Endodermal cell (in vitro differentiated cells): ENCODE measurements around the gene CSNK1G3. TPM values are rescaled to one million over a fixed set of nuclear protein-coding genes. Genes with fewer than 3 reads are reported as not detected.

Experiments used
- DNase-seq: peaks from one replicate; pipeline ENCODE4 v3.0.0-alpha.2; 2017
- H3K27ac ChIP-seq: 2 replicates; pipeline ENCODE4 v1.5.1; 2013; ENCODE audit warnings: mild to moderate bottlenecking, low read depth, low read length, moderate library complexity
- H3K27me3 ChIP-seq: 2 replicates; pipeline ENCODE4 v1.6.1; 2013; ENCODE audit warnings: mild to moderate bottlenecking, low read length, moderate library complexity; ENCODE audit not compliant: insufficient read depth, control insufficient read depth, poor library complexity, severe bottlenecking
- H3K36me3 ChIP-seq: 2 replicates; pipeline ENCODE4 v1.7.0; 2013; ENCODE audit warnings: mild to moderate bottlenecking, low read length, moderate library complexity; ENCODE audit not compliant: control insufficient read depth, insufficient read depth
- H3K4me1 ChIP-seq: one replicate; pipeline ENCODE4 v1.7.0; 2013; ENCODE audit warnings: low read length; ENCODE audit not compliant: control insufficient read depth, insufficient read depth
- H3K4me3 ChIP-seq: 2 replicates; pipeline ENCODE4 v1.5.1; 2013; ENCODE audit warnings: mild to moderate bottlenecking, low read length, moderate library complexity
- H3K9ac ChIP-seq: 2 replicates; pipeline ENCODE4 v1.6.1; 2013; ENCODE audit warnings: mild to moderate bottlenecking, low read length, moderate library complexity; ENCODE audit not compliant: poor library complexity, severe bottlenecking; ENCODE audit errors: extremely low read depth
- H3K9me3 ChIP-seq: 2 replicates; pipeline ENCODE4 v1.6.1; 2013; ENCODE audit warnings: mild to moderate bottlenecking, low read length, moderate library complexity; ENCODE audit not compliant: control insufficient read depth
- H3K27ac Mint-ChIP-seq: 2 replicates; pipeline ENCODE4 v1.8.0; 2020; ENCODE audit warnings: mixed read lengths
- H3K27me3 Mint-ChIP-seq: 2 replicates; pipeline ENCODE4 v1.8.0; 2021; ENCODE audit warnings: mild to moderate bottlenecking, mixed read lengths; ENCODE audit not compliant: insufficient read depth
- H3K36me3 Mint-ChIP-seq: 2 replicates; pipeline ENCODE4 v1.8.0; 2020; ENCODE audit warnings: low read depth, mixed read lengths
- H3K4me1 Mint-ChIP-seq: 2 replicates; pipeline ENCODE4 v1.8.0; 2020; ENCODE audit warnings: mixed read lengths
- H3K4me3 Mint-ChIP-seq: 2 replicates; pipeline ENCODE4 v1.8.0; 2020; ENCODE audit warnings: mild to moderate bottlenecking, moderate library complexity, mixed read lengths
- H3K9me3 Mint-ChIP-seq: 2 replicates; pipeline ENCODE4 v1.8.0; 2020; ENCODE audit warnings: mild to moderate bottlenecking, mixed read lengths
- WGBS, 2 experiments: methylation state at CpG; one replicate each; pipeline versions ENCODE4 v1.1.5 to v1.1.7; 2013; ENCODE audit warnings: missing lambda C conversion rate in 2 of 2, mixed read lengths in 1 of 2; ENCODE audit not compliant: insufficient coverage in 1 of 2, insufficient read length in 1 of 2; 5-methylcytosine and 5-hydroxymethylcytosine counted together
- total RNA-seq, 2 donors: library from RNA; stranded (reverse); fragmentation: NEBNext Ultra II Directional in 1 of 2; extraction: Animal tissue kit (Norgen Biotek cat#: 25700) in 1 of 2; gene quantifications; 2 replicates in 1 of 2; 3 replicates in 1 of 2; pipeline ENCODE4 v1.2.1, GENCODE V29; 2021
- TF ChIP-seq, protein P1 (sequence below): fragments of 200-600 bp; sonication (generic); conservative IDR thresholded peaks from 2 replicates; pipeline ENCODE4 v1.5.0; 2021; ENCODE audit warnings: antibody characterized with exemption, mild to moderate bottlenecking

CSNK1G3 gene
- total RNA-seq, 2 donors from 2014 or later = 47.5 to 48.4 TPM

DNA sequence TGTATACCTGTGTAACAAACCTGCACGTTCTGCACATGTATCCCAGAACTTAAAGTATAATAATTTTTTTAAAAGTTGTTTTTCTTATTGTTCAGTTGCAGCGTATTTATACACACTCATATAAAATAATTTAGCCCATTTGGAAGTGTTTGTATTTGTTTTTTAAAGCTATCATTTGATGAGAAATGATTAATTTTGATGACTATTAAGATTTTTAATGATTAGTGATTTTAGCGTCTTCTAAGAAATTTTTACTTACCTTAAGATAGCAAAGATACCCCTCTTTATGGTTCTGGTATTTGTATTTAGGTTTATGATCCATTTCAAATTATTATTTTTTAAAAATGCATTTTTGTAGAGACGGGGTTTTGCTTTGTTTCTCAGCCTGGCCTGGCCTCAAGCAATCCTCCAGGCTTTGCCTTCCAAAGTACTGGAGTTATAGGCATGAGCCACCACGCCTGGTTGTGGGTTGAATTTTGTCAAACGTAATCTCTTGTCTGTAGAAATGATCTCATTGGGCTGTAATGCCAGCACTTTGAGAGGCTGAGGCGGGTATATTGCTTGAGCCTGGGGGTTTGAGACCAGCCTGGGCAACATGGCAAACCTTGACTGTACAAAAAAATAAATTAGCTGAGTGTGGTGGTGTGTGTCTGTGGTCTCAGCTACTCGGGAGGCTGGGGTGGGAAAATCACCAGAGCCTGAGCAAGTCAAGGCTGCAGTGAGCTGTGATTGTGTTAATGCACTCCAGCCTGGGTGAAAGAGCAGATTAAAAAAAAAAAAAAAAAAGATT lies 26.9 kb downstream of the CSNK1G3 start:
- 87 to 90% methylated on average over 4 to 8 of the region's 8 CpGs for WGBS, 2 experiments
- no peaks in the 10 kb centered on the region for H3K27me3 ChIP-seq
- H3K4me1 ChIP-seq = no peaks in the 10 kb centered on the region
- TF ChIP-seq, protein P1, sequence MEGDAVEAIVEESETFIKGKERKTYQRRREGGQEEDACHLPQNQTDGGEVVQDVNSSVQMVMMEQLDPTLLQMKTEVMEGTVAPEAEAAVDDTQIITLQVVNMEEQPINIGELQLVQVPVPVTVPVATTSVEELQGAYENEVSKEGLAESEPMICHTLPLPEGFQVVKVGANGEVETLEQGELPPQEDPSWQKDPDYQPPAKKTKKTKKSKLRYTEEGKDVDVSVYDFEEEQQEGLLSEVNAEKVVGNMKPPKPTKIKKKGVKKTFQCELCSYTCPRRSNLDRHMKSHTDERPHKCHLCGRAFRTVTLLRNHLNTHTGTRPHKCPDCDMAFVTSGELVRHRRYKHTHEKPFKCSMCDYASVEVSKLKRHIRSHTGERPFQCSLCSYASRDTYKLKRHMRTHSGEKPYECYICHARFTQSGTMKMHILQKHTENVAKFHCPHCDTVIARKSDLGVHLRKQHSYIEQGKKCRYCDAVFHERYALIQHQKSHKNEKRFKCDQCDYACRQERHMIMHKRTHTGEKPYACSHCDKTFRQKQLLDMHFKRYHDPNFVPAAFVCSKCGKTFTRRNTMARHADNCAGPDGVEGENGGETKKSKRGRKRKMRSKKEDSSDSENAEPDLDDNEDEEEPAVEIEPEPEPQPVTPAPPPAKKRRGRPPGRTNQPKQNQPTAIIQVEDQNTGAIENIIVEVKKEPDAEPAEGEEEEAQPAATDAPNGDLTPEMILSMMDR = no peak
- peak overlapping the region; percentile 96 for H3K27ac Mint-ChIP-seq
- peak; percentile 65 for DNase-seq
- no peak overlapping the region for H3K4me3 ChIP-seq
- H3K9me3 Mint-ChIP-seq = no peaks in the 10 kb centered on the region
- H3K9ac ChIP-seq = no peak overlapping the region
- H3K27ac ChIP-seq = peak overlapping the region; percentile 56
- H3K36me3 Mint-ChIP-seq = peaks cover 2% of the 10 kb centered on the region
- H3K4me1 Mint-ChIP-seq = peaks cover 23% of the 10 kb centered on the region
- H3K4me3 Mint-ChIP-seq = no peak overlapping the region
- no peaks in the 10 kb centered on the region for H3K36me3 ChIP-seq
- H3K9me3 ChIP-seq = no peaks in the 10 kb centered on the region
- H3K27me3 Mint-ChIP-seq = no peaks in the 10 kb centered on the region

DNA sequence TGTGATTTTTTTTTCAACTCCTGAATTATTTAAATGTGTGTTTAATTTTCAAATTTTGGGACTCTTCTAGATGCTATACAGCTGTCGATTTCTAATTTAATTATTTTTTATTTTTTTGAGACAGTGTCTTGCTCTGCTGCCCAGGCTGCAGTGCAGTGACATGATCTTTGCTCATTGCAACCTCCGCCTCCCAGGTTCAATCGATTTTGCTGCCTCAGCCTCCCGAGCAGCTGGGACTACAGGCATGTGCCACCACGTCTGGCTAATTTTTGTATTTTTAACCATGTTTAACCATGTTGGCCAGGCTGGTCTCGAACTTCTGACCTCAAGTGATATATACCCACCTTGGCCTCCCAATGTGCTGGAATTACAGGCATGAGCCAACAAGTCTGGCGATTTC lies 28.6 kb downstream of the CSNK1G3 start:
- 78 to 88% methylated on average over 5 to 7 of the region's 7 CpGs for WGBS, 2 experiments
- Mint-ChIP-seq H3K4me1 (peaks cover 23% of the 10 kb centered on the region), H3K36me3 (peaks cover 5% of the 10 kb centered on the region), H3K27me3 (no peaks in the 10 kb centered on the region), H3K9me3 (no peaks in the 10 kb centered on the region), H3K27ac (no peak overlapping the region), H3K4me3 (no peak overlapping the region)
- Histone ChIP-seq H3K36me3 (peaks cover 3% of the 10 kb centered on the region), H3K9ac (no peak overlapping the region), H3K27me3 (no peaks in the 10 kb centered on the region), H3K4me3 (no peak overlapping the region), H3K27ac (no peak overlapping the region), H3K9me3 (no peaks in the 10 kb centered on the region), H3K4me1 (no peaks in the 10 kb centered on the region)
- no peak for DNase-seq
- TF ChIP-seq, protein P1 = no peak

DNA sequence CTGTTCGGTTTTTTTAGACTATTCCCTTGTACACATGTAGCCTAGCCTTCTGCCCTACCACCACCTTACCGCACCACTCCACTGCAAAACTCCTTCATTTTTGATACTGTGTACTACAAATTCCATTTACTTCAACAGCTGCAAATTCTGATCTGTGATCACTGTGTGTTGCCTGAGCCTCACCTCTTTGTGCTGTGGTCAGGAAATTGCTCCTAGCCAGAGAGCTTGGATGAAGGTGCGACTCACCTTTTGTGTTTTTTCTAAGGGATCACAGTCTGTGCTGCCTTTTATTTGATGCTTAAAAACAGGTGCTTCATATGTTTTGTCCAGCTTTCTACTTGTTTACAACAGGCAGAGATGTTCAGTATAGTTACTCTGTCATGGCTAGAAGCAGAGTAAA lies 31.5 kb downstream of the CSNK1G3 start:
- DNase-seq = no peak
- Histone ChIP-seq H3K36me3 (peaks cover 9% of the 10 kb centered on the region), H3K9ac (no peak overlapping the region), H3K27me3 (no peaks in the 10 kb centered on the region), H3K4me3 (no peak overlapping the region), H3K27ac (no peak overlapping the region), H3K9me3 (no peaks in the 10 kb centered on the region), H3K4me1 (no peaks in the 10 kb centered on the region)
- Mint-ChIP-seq H3K27me3 (no peaks in the 10 kb centered on the region), H3K36me3 (peaks cover 7% of the 10 kb centered on the region), H3K9me3 (no peaks in the 10 kb centered on the region), H3K4me3 (no peak overlapping the region), H3K4me1 (peaks cover 19% of the 10 kb centered on the region), H3K27ac (peak overlapping the region; percentile 2)
- TF ChIP-seq, protein P1 = no peak
- WGBS, 2 experiments = 94 to 97% methylated on average over 3 of the region's 3 CpGs
